Smooth muscle cell (in vitro differentiated cells): ENCODE measurements around the gene TIE1. TPM values are rescaled to one million over a fixed set of nuclear protein-coding genes. Genes with fewer than 3 reads are reported as not detected.

Source experiments
- DNase-seq: peaks from one replicate; lab custom pipeline; 2025; ENCODE audit not compliant: unreplicated experiment; lab: John Stamatoyannopoulos, UW
- H2AFZ ChIP-seq: fragments of 200-600 bp; sonication (generic); 2 replicates; pipeline ENCODE4 v1.6.0; 2016; ENCODE audit warnings: antibody characterized with exemption, low read depth, mild to moderate bottlenecking
- H3F3A ChIP-seq: fragments of 200-600 bp; sonication (generic); 2 replicates; pipeline ENCODE4 v1.6.0; 2017; ENCODE audit warnings: antibody characterized with exemption, low read depth
- H3K27ac ChIP-seq: fragments of 200-600 bp; sonication (generic); 2 replicates; pipeline ENCODE4 v1.5.1; 2016; ENCODE audit warnings: low read depth, mild to moderate bottlenecking
- H3K27me3 ChIP-seq: fragments of 200-600 bp; sonication (generic); 2 replicates; pipeline ENCODE4 v1.6.1; 2016; ENCODE audit warnings: low read depth, mild to moderate bottlenecking
- H3K36me3 ChIP-seq: fragments of 200-600 bp; sonication (generic); 2 replicates; pipeline ENCODE4 v1.5.1; 2016; ENCODE audit warnings: low read depth
- H3K4me1 ChIP-seq: fragments of 200-600 bp; sonication (generic); 2 replicates; pipeline ENCODE4 v1.5.1; 2016; ENCODE audit warnings: low read depth
- H3K4me2 ChIP-seq: fragments of 200-600 bp; sonication (generic); 2 replicates; pipeline ENCODE4 v1.6.0; 2016; ENCODE audit warnings: mild to moderate bottlenecking
- H3K4me3 ChIP-seq: fragments of 200-600 bp; sonication (generic); 2 replicates; pipeline ENCODE4 v1.5.1; 2016; ENCODE audit warnings: mild to moderate bottlenecking
- H3K79me2 ChIP-seq: fragments of 200-600 bp; sonication (generic); 2 replicates; pipeline ENCODE4 v1.6.0; 2016; ENCODE audit warnings: low read depth, mild to moderate bottlenecking
- H3K9ac ChIP-seq: fragments of 200-600 bp; sonication (generic); 2 replicates; pipeline ENCODE4 v1.6.0; 2016; ENCODE audit warnings: low read depth
- H3K9me3 ChIP-seq: fragments of 200-600 bp; sonication (generic); replicated peaks from 2 replicates; pipeline ENCODE4 v1.5.1; 2016; ENCODE audit warnings: low read depth
- H4K20me1 ChIP-seq: fragments of 200-600 bp; sonication (generic); 2 replicates; pipeline ENCODE4 v1.6.0; 2016; ENCODE audit warnings: low read depth
- WGBS: methylation state at CpG from one replicate; pipeline ENCODE4 v1.1.7; 2016; ENCODE audit warnings: low lambda C conversion rate; 5-methylcytosine and 5-hydroxymethylcytosine counted together
- polyA plus RNA-seq: library from polyadenylated mRNA; unstranded; fragments of >200 nt; fragmentation: Nextera tagmentation; extraction: Ambion mirVana; gene quantifications from 2 replicates; pipeline ENCODE4 v1.2.1, GENCODE V29; 2016
- total RNA-seq: library from RNA; depleted of rRNA; stranded (reverse); fragments of >200 nt; gene quantifications from 2 replicates; pipeline ENCODE4 v1.2.3, GENCODE V29; 2014
- TF ChIP-seq, protein P1 (sequence below): fragments of 200-600 bp; sonication (generic); IDR thresholded peaks from 2 replicates; pipeline ENCODE4 v1.5.1; 2017; ENCODE audit warnings: borderline replicate concordance, mild to moderate bottlenecking, antibody characterized with exemption; ENCODE audit not compliant: insufficient read depth, poor library complexity, severe bottlenecking

Gene TIE1
- total and polyA plus RNA-seq, 2 experiments from 2014 or later = 0.18 to 0.73 TPM

DNA sequence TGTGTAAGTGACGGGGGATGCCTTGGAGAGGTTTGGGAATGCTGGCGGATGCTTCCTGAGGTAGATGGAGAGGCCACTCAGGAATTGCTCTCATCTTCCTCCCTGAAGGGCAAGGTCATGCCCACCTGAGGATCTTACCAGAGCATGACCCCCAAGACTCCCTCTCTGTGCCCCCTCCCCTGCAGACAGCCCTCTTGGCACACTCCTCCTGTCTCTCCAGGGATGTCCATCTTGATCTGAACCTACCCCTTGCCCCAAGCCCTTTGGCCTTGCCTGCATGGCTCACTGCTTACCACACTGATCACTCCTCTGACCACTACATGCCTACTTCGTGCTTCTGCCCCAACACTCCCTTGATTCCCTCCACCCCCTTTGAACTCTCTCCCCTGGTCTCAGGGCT, 19.0 kb downstream of the TIE1 start:
- H3K36me3 ChIP-seq = no peaks in the 10 kb centered on the region
- no peaks in the 10 kb centered on the region for H4K20me1 ChIP-seq
- no peak overlapping the region for H3K9ac ChIP-seq
- no peak overlapping the region for H2AFZ ChIP-seq
- no peak overlapping the region for H3K4me3 ChIP-seq
- H3K79me2 ChIP-seq = no peaks in the 10 kb centered on the region
- no peaks in the 10 kb centered on the region for H3F3A ChIP-seq
- H3K27ac ChIP-seq = no peak overlapping the region
- no peak overlapping the region for H3K4me2 ChIP-seq
- no peaks in the 10 kb centered on the region for H3K9me3 ChIP-seq
- 67% methylated on average over 3 of the region's 3 CpGs for WGBS
- no peaks in the 10 kb centered on the region for H3K27me3 ChIP-seq
- H3K4me1 ChIP-seq = no peaks in the 10 kb centered on the region
- no peak for DNase-seq
- TF ChIP-seq, protein P1, sequence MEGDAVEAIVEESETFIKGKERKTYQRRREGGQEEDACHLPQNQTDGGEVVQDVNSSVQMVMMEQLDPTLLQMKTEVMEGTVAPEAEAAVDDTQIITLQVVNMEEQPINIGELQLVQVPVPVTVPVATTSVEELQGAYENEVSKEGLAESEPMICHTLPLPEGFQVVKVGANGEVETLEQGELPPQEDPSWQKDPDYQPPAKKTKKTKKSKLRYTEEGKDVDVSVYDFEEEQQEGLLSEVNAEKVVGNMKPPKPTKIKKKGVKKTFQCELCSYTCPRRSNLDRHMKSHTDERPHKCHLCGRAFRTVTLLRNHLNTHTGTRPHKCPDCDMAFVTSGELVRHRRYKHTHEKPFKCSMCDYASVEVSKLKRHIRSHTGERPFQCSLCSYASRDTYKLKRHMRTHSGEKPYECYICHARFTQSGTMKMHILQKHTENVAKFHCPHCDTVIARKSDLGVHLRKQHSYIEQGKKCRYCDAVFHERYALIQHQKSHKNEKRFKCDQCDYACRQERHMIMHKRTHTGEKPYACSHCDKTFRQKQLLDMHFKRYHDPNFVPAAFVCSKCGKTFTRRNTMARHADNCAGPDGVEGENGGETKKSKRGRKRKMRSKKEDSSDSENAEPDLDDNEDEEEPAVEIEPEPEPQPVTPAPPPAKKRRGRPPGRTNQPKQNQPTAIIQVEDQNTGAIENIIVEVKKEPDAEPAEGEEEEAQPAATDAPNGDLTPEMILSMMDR = no peak

DNA sequence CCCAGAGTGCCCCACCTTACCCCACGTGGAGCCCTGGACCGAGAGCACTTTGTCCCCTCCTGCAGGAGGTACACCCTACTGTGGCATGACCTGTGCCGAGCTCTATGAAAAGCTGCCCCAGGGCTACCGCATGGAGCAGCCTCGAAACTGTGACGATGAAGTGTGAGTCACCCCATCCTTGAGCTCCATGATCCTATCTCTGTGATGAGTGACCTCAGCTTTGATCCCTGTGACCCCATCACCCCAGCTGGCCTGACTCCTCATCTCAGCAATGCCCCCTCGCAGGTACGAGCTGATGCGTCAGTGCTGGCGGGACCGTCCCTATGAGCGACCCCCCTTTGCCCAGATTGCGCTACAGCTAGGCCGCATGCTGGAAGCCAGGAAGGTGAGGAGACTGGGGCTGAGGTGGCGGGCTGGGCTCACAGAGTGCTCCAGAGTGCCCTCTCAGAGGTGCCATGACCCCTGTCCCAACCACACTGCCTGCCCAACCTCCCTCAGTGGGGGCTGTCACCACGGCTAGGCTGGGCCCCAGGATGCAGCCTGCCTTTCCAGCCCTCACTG, 20.6 kb downstream of the TIE1 start:
- no peak for DNase-seq
- H3K4me3 ChIP-seq = no peak overlapping the region
- H3K79me2 ChIP-seq = no peaks in the 10 kb centered on the region
- no peaks in the 10 kb centered on the region for H3K27me3 ChIP-seq
- H3K9ac ChIP-seq = no peak overlapping the region
- H3F3A ChIP-seq = no peaks in the 10 kb centered on the region
- H3K36me3 ChIP-seq = no peaks in the 10 kb centered on the region
- H3K27ac ChIP-seq = no peak overlapping the region
- no peaks in the 10 kb centered on the region for H3K4me1 ChIP-seq
- no peak overlapping the region for H3K4me2 ChIP-seq
- WGBS = 90% methylated on average over 16 of the region's 16 CpGs
- peaks cover 8% of the 10 kb centered on the region for H3K9me3 ChIP-seq
- H4K20me1 ChIP-seq = no peaks in the 10 kb centered on the region
- TF ChIP-seq, protein P1 = no peak
- H2AFZ ChIP-seq = no peak overlapping the region

DNA sequence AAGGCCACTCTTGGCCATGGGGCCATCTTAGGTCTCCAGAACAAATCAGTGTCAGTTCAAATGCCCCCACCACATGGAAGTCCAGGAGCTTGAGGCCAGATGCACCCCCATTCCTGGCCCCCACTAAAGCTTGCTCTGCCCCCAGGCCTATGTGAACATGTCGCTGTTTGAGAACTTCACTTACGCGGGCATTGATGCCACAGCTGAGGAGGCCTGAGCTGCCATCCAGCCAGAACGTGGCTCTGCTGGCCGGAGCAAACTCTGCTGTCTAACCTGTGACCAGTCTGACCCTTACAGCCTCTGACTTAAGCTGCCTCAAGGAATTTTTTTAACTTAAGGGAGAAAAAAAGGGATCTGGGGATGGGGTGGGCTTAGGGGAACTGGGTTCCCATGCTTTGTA, 21.7 kb downstream of the TIE1 start:
- Histone ChIP-seq H4K20me1 (no peaks in the 10 kb centered on the region), H3K27me3 (no peaks in the 10 kb centered on the region), H3K9ac (no peak overlapping the region), H3K9me3 (peaks cover 8% of the 10 kb centered on the region), H3K79me2 (no peaks in the 10 kb centered on the region), H3K27ac (no peak overlapping the region), H2AFZ (no peak overlapping the region), H3K4me3 (no peak overlapping the region), H3K4me2 (no peak overlapping the region), H3F3A (no peaks in the 10 kb centered on the region), H3K4me1 (no peaks in the 10 kb centered on the region), H3K36me3 (no peaks in the 10 kb centered on the region)
- TF ChIP-seq, protein P1 = no peak
- WGBS = 90% methylated on average over 5 of the region's 5 CpGs
- no peak for DNase-seq

DNA sequence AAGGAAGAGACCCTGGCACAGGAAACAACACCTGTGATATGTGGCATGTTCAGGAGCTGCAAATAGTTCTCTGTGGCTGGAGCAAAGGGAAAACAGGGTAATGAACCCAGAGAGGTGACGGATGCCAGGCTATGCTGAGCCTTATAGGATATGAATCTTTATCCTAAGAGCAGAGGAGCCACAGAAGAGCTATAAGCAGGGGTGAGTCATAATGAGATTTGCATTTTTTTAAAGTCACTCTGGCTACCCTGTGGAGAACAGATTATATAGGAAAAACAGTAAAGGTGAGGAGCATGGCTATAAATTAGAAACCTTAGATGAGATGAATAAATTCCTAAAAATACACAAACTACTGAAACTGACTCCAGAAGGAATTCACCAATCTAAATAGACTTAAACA, 24.0 kb downstream of the TIE1 start:
- no peak for DNase-seq
- H4K20me1 ChIP-seq = no peaks in the 10 kb centered on the region
- H3K4me3 ChIP-seq = no peak overlapping the region
- H2AFZ ChIP-seq = no peak overlapping the region
- peaks cover 8% of the 10 kb centered on the region for H3K9me3 ChIP-seq
- H3K9ac ChIP-seq = no peak overlapping the region
- H3K27me3 ChIP-seq = no peaks in the 10 kb centered on the region
- TF ChIP-seq, protein P1 = no peak
- H3K4me1 ChIP-seq = peaks cover under 1% of the 10 kb centered on the region
- no peaks in the 10 kb centered on the region for H3K79me2 ChIP-seq
- H3K36me3 ChIP-seq = no peaks in the 10 kb centered on the region
- no peaks in the 10 kb centered on the region for H3F3A ChIP-seq
- H3K27ac ChIP-seq = no peak overlapping the region
- H3K4me2 ChIP-seq = no peak overlapping the region
- 79% methylated on average over 1 of the region's 1 CpG for WGBS
